Endothelial cell of umbilical vein (primary cell): ENCODE measurements around the gene B4GALNT1. TPM values are rescaled to one million over a fixed set of nuclear protein-coding genes. Genes with fewer than 3 reads are reported as not detected.

Experiments
- BruUV-seq: library from RNA; stranded (reverse); fragments of 400-500 nt; replicated peaks from 2 replicates; lab custom pipeline; 2021; lab: Mats Ljungman, UMichigan
- CTCF ChIA-PET: fragments of 300-600, 350-600 bp; sonication (Branson Sonifier 250); formaldehyde crosslinking; loops from one replicate; lab custom pipeline; 2021; ENCODE audit warnings: antibody characterized with exemption, inconsistent platforms; lab: Charles Lee
- POLR2A ChIA-PET: fragments of 300-600, 350-600 bp; sonication (Branson Sonifier 250); formaldehyde crosslinking; loops from one replicate; lab custom pipeline; 2021; ENCODE audit warnings: antibody characterized with exemption, inconsistent platforms; lab: Charles Lee
- DNase-seq: peaks from one replicate; pipeline ENCODE4 v3.0.0-alpha.2; 2011; ENCODE audit warnings: low read depth, low spot score
- FAIRE-seq: peaks from 2 replicates; lab custom pipeline; 2011; peaks lifted over from hg19 to GRCh38; lab: Jason Lieb, UNC
- H2AFZ ChIP-seq: 2 replicates; pipeline ENCODE4 v1.6.0; 2012; ENCODE audit warnings: low read depth, low read length, control low read depth, inconsistent platforms
- H3K27ac ChIP-seq: 2 replicates; pipeline ENCODE4 v1.5.1; 2011; ENCODE audit warnings: low read depth, mild to moderate bottlenecking, control low read depth, low read length, moderate library complexity; ENCODE audit not compliant: insufficient read depth
- H3K27me3 ChIP-seq, 2 experiments: 2 replicates each; pipeline versions ENCODE4 v1.6.0 to v1.6.1; 2011; ENCODE audit warnings: low read length in 2 of 2, mixed read lengths in 1 of 2; ENCODE audit not compliant: control insufficient read depth in 2 of 2, insufficient read depth in 2 of 2
- H3K36me3 ChIP-seq, 2 experiments: 2 replicates in 1 of 2; 3 replicates in 1 of 2; pipeline ENCODE4 v1.5.1; 2011; ENCODE audit warnings: low read length in 2 of 2, mild to moderate bottlenecking in 1 of 2, moderate library complexity in 1 of 2; ENCODE audit not compliant: control insufficient read depth in 2 of 2, insufficient read depth in 2 of 2; ENCODE audit errors: extremely low read depth in 1 of 2
- H3K4me1 ChIP-seq: 3 replicates; pipeline ENCODE4 v1.5.1; 2011; ENCODE audit warnings: mild to moderate bottlenecking, low read length; ENCODE audit not compliant: control insufficient read depth, insufficient read depth; ENCODE audit errors: extremely low read depth
- H3K4me2 ChIP-seq: 2 replicates; pipeline ENCODE4 v1.6.1; 2011; ENCODE audit warnings: low read length, control low read depth, mixed read lengths; ENCODE audit not compliant: insufficient read depth
- H3K4me3 ChIP-seq, 3 experiments: fragments of 200-600 bp in 1 of 3; sonication (generic), shearing (Covaris generic) in 1 of 3; replicated peaks in 1 of 3; 2 replicates each; pipeline ENCODE4 v1.5.1; 2011 to 2016; ENCODE audit warnings: control low read depth in 3 of 3, low read length in 3 of 3, mild to moderate bottlenecking in 2 of 3, inconsistent platforms in 1 of 3, low read depth in 1 of 3, moderate library complexity in 1 of 3; ENCODE audit not compliant: insufficient read depth in 1 of 3
- H3K79me2 ChIP-seq: 2 replicates; pipeline ENCODE4 v1.6.0; 2012; ENCODE audit warnings: low read length, inconsistent platforms; ENCODE audit not compliant: control insufficient read depth, insufficient read depth
- H3K9ac ChIP-seq: replicated peaks from 2 replicates; pipeline ENCODE3; 2011; ENCODE audit warnings: low read length, control low read depth; ENCODE audit not compliant: insufficient read depth; ENCODE audit errors: extremely low read depth
- H3K9me1 ChIP-seq: replicated peaks from 3 replicates; pipeline ENCODE4 v1.6.0; 2011; ENCODE audit warnings: mild to moderate bottlenecking, low read length; ENCODE audit not compliant: control insufficient read depth, insufficient read depth; ENCODE audit errors: extremely low read depth
- H3K9me3 ChIP-seq: replicated peaks from 2 replicates; pipeline ENCODE4 v1.5.1; 2012; ENCODE audit warnings: low read length, inconsistent platforms; ENCODE audit not compliant: control insufficient read depth, insufficient read depth
- H4K20me1 ChIP-seq: replicated peaks from 2 replicates; pipeline ENCODE3; 2011; ENCODE audit warnings: mild to moderate bottlenecking, low read length; ENCODE audit not compliant: control insufficient read depth, insufficient read depth; ENCODE audit errors: extremely low read depth
- EZH2 ChIP-seq: IDR thresholded peaks from 2 replicates; pipeline ENCODE4 v1.6.1; 2012; ENCODE audit warnings: borderline replicate concordance, low read depth, mild to moderate bottlenecking, moderate library complexity, low read length, inconsistent platforms; ENCODE audit not compliant: severe bottlenecking
- FOS ChIP-seq: IDR thresholded peaks from 2 replicates; pipeline ENCODE4 v1.6.1; 2011; ENCODE audit warnings: mild to moderate bottlenecking, low read length, moderate library complexity, borderline replicate concordance; ENCODE audit not compliant: insufficient read depth
- GATA2 ChIP-seq: IDR thresholded peaks from 2 replicates; pipeline ENCODE4 v1.7.0; 2011; ENCODE audit warnings: low read depth, mild to moderate bottlenecking, moderate library complexity, mixed read lengths, low read length; ENCODE audit not compliant: insufficient read length, insufficient read depth
- JUN ChIP-seq: IDR thresholded peaks from 2 replicates; pipeline ENCODE4 v1.6.1; 2011; ENCODE audit warnings: borderline replicate concordance, low read depth; ENCODE audit not compliant: insufficient read length, insufficient read depth
- MYC ChIP-seq: IDR thresholded peaks from one replicate; pipeline ENCODE4 v1.6.1; 2011; ENCODE audit warnings: mild to moderate bottlenecking, low read depth, low read length
- POLR2A ChIP-seq: IDR thresholded peaks from 2 replicates; pipeline ENCODE4 v1.6.1; 2012; ENCODE audit warnings: low read depth, mild to moderate bottlenecking, control low read depth, low read length
- POLR2AphosphoS5 ChIP-seq: IDR thresholded peaks from 2 replicates; pipeline ENCODE4 v1.6.1; 2012; ENCODE audit warnings: low read depth, mild to moderate bottlenecking, control low read depth, low read length, moderate library complexity; ENCODE audit not compliant: insufficient read depth
- dilution Hi-C: fragments of 300-500 bp; cut with MboI; formaldehyde crosslinking; loops from one replicate; pipeline ENCODE4 v1.15.0; 2019; ENCODE audit warnings: low sequenced_read_pairs; ENCODE audit not compliant: extremely low pct_ligation_motif_present
- intact Hi-C: fragments of 100-400 bp; cut with micrococcal nuclease; formaldehyde crosslinking; loops from one replicate; pipeline ENCODE4 v1.10.0; 2022
- polyA plus RNA-seq, 4 experiments: library from polyadenylated mRNA; depleted of rRNA in 3 of 4; stranded (reverse) in 3 of 4; unstranded in 1 of 4; fragments of >200 nt; gene quantifications; 2 replicates each; pipeline versions ENCODE4 v1.2.1 to v1.2.3, GENCODE V29; 2011 to 2012; ENCODE audit warnings: missing spikeins in 1 of 4
- total RNA-seq: library from RNA; stranded (reverse); gene quantifications from 2 replicates; pipeline ENCODE4 v1.2.3, GENCODE V29; 2021
- TF ChIP-seq, protein P1 (sequence below): IDR thresholded peaks from 2 replicates; pipeline ENCODE4 v1.6.1; 2011; ENCODE audit not compliant: insufficient read depth, insufficient read length
- TF ChIP-seq, protein P2 (sequence below), 2 donors: IDR thresholded peaks; 1 replicate in 1 of 2; 2 replicates in 1 of 2; pipeline ENCODE4 v1.5.1; 2011; ENCODE audit warnings: low read length in 2 of 2, mild to moderate bottlenecking in 2 of 2, moderate library complexity in 2 of 2, control low read depth in 1 of 2, inconsistent platforms in 1 of 2, low read depth in 1 of 2; ENCODE audit not compliant: insufficient read depth in 1 of 2; ENCODE audit errors: extremely low read depth in 1 of 2

B4GALNT1 gene
- total and polyA plus RNA-seq, 2 donors (not counting 3 experiments of a cell fraction or from before 2014, with no cell fraction given) = 0.33 to 0.35 TPM

DNA sequence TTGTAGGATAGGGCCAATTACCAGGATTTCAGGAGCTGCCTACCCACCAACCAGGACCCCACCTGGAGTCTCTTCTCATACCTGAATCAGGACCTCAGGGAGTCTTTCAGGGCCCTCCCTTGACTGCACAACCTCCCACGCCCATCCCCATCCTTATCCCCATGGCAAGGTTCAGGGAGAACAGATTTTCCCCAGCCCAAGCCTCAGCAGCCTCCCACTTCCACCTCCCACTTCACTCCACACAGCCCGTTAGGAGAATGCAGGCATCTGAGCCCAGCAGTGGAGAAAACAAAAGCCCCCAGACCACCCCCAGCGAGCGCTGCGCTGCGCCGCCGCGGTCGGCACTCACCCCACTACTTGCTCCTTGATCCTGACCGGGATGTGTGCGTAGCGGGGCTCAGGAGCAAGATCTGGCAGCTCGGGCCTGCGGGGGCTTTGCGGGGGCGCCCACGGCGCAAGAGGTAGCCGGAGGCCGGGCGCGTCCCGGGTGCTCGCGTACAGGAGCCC, 1.4 kb downstream of the B4GALNT1 start:
- no peak overlapping the region for H3K4me2 ChIP-seq
- H3K4me3 ChIP-seq = no peak overlapping the region
- no peak for DNase-seq
- H3K9me1 ChIP-seq = no peaks in the 10 kb centered on the region
- H3K27ac ChIP-seq = no peak overlapping the region
- H3K9me3 ChIP-seq = no peaks in the 10 kb centered on the region
- no peak for FAIRE-seq
- peaks cover 35 to 52% of the 10 kb centered on the region in 2 experiments for H3K27me3 ChIP-seq
- dilution Hi-C loops = no loop called here
- no peaks in the 10 kb centered on the region for H3K36me3 ChIP-seq
- H3K9ac ChIP-seq = no peak overlapping the region
- CTCF ChIA-PET = interaction anchor here (6.8 kb wide), 1 partner anchor 48 kb away, joined by 126 read pairs; no protein-coding TSS in a partner anchor
- POLR2A ChIA-PET = no interaction called here
- TF ChIP-seq GATA2 = no peak
- TF ChIP-seq MYC = no peak
- TF ChIP-seq, protein P1, sequence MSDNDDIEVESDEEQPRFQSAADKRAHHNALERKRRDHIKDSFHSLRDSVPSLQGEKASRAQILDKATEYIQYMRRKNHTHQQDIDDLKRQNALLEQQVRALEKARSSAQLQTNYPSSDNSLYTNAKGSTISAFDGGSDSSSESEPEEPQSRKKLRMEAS = no peak
- no peak for TF ChIP-seq POLR2A
- no peak for TF ChIP-seq POLR2AphosphoS5
- no peak for TF ChIP-seq JUN
- TF ChIP-seq FOS = no peak
- TF ChIP-seq EZH2 = no peak
- TF ChIP-seq, protein P2, sequence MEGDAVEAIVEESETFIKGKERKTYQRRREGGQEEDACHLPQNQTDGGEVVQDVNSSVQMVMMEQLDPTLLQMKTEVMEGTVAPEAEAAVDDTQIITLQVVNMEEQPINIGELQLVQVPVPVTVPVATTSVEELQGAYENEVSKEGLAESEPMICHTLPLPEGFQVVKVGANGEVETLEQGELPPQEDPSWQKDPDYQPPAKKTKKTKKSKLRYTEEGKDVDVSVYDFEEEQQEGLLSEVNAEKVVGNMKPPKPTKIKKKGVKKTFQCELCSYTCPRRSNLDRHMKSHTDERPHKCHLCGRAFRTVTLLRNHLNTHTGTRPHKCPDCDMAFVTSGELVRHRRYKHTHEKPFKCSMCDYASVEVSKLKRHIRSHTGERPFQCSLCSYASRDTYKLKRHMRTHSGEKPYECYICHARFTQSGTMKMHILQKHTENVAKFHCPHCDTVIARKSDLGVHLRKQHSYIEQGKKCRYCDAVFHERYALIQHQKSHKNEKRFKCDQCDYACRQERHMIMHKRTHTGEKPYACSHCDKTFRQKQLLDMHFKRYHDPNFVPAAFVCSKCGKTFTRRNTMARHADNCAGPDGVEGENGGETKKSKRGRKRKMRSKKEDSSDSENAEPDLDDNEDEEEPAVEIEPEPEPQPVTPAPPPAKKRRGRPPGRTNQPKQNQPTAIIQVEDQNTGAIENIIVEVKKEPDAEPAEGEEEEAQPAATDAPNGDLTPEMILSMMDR (IDR thresholded peaks at IDR 0.05; ENCODE audit: extremely low read depth in 1 of 2, insufficient read depth in 1 of 2, low read depth in 1 of 2, low read length in 2 of 2) = no peak
- H2AFZ ChIP-seq = no peak overlapping the region
- no peaks in the 10 kb centered on the region for H3K79me2 ChIP-seq
- intact Hi-C loops = no loop called here
- H4K20me1 ChIP-seq = no peaks in the 10 kb centered on the region
- BruUV-seq = no TSS peak
- H3K4me1 ChIP-seq = no peaks in the 10 kb centered on the region
